ENCODE data around the gene TMX4.

The TMX4 gene

DNA sequence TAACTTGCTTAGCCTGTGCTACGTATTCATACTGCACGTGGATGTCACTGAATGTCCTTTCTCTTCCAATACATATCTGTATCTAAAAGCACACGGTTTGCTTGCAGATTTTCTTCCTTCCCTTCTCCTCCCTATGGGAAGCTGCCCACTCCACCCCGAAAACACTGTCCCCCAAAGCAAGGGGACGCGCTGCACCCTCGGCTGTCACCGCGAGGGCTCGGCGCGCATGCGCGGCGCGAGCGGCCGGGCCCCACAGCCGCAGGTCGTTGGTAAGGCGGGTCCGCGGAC lies 659 bp downstream of the TMX4 start:
- DNase-seq (ENCODE audit: low read depth) = peak; percentile 39

DNA sequence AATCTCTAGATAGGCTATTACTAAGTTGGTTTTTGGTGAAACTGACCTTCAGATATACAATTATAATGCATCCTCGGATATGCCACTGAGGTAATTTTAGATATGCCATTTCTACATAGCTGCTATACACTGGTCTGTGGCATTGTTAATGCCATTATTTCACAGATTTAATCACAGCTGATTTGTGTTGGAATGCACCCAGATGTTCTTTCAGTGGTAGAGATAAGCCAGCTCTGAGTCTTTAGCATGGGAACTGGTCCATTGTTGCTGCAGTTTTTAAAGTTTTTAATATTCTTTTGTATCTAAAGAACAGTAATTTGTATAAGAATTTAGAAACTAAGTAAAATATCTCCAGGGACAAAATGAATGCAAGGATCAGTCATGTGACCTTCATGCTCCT lies 6.8 kb downstream of the TMX4 start:
- DNase-seq (ENCODE audit: low read depth) = no peak

DNA sequence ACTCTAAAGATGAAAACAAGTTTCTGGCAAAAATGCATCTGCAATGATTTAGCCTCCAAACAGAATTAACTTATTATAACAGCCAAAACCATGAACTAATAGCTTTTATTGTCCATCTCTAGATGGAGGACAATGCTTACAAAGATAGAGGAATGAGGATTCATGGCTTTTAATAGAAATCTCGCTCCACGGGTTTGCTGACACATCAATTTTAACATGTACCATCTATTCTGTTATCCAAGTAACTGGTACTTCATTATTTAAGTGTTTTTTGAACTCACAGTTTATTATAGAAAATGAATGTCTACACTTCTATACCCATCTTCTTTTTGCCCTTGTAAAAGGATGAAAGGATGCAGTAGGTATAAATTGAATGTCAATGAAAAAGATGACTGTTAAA lies 10.8 kb downstream of the TMX4 start:
- no peak for DNase-seq (ENCODE audit: low read depth)

DNA sequence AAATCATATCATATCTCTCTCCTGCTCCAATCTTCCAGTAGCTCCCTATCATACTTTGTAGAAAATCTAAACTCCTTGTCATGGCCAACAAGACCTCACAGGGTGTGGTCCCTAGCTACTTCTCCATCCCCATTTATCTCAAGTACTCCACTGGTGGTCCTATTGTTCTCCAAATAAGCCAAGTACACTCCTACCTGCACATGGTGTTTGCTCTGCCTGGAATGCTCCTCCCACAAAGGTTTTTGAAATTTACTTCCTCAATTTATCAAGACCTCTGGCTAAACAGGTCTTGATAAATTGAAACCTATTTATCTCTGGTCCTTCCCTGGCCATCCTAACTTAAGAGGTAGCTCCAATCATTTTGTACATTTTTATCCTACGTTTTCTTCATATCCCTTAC lies 12.1 kb downstream of the TMX4 start:
- no peak for DNase-seq (ENCODE audit: low read depth)

GRCh38 chr20:8005575-8006366 lies 13.8 kb downstream of the TMX4 start:
- no peak for DNase-seq (ENCODE audit: low read depth)

DNA sequence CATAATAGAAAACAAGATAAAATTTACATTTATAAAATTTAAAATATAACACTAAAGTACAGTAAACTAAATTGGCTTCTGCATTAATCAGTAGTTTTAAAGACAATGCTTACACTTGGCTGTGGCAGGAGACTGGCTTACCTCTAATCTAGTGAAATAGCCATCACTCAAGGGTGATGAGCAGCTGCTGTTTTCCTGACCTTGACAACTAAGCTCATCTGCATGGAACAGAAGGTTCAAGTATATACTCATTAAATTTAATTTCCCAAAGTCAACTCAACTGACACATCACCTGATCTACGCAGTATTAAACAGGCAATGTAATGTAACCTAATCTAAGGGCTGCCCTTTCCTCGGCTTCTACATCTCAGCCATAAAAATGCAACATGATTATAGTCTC lies 14.5 kb downstream of the TMX4 start:
- no peak for DNase-seq (ENCODE audit: low read depth)

DNA sequence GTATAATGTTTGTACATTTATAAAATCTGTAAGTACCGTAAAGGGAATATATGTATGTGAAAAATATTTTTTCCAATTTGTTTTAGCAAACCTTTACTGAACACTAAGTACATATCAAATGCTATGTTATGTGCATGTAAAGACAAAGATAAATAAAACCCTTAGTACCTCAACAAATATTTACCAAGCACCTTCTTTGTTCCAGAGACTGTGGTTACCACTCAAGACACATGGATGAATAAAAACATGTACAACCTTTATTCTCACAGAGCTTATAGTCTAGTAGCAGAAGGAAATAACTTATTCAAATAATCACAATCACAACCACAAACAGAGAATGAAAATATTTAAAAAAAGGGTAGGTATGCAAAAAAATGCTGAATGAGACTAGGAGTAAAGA lies 17.5 kb downstream of the TMX4 start:
- no peak for DNase-seq (ENCODE audit: low read depth)

GRCh38 chr20:8000796-8001195 lies 18.8 kb downstream of the TMX4 start:
- no peak for DNase-seq (ENCODE audit: low read depth)

DNA sequence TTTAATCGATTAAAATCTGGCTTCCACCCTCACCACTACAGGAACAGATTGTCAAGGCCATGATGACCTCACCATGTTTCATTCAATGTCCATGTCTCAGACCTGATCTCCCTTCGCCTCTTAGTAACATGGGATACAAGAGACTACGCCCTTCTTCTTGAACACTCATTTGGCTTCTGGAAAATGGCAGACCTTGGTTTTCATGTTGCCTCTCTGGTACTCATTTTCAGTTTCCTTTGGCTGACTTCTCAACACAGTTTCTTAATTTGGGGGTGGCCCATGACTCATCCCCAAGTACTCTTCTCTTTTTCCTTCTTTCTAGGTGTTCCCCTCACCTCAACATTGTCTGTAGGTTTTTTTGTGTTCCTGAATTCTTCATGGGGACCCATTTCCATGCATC lies 22.7 kb downstream of the TMX4 start:
- no peak for DNase-seq (ENCODE audit: low read depth)

- DNase-seq (ENCODE audit: low read depth) = no peak
Observed at GRCh38 chr20:7994809-7995208, 24.8 kb downstream of the TMX4 start.

DNA sequence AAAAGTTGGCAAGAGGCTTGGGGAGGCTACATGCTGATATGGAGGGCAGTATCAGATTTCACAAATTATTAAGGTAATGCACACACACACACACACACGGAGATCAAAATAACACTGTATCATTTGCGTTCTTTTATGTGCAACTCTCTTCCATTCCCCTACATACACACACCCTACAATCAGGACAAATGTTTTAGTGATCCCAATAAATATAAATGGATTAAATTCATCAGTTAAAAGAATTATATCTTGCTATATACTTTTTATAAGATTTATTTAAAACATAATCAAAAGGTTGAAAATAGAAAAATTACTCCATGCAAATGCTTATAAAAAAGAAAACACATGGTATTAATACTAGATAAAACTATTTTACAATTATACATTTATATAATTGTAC lies 25.9 kb downstream of the TMX4 start:
- no peak for DNase-seq (ENCODE audit: low read depth)

GRCh38 chr20:7993238-7993637 lies 26.3 kb downstream of the TMX4 start:
- DNase-seq (ENCODE audit: low read depth) = no peak

DNA sequence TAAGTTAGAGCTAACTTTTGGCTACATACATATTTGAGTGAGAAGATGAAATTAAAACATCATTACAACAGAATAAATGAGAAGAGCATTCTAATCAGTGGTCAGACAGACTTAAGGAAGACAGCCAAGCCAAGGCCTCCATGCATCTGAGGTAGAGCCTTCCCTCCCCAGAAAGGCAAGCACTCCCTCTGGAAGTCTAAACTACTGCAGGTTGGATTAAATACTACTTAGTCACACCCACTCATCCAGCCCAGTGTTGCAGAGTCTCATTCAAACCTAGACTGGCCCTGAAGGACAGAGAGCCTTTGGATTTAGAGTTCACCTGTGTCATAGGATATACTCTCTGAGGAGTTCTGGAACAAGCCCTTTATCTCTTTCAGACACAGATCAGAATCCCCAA lies 29.2 kb downstream of the TMX4 start:
- no peak for DNase-seq (ENCODE audit: low read depth)

- DNase-seq (ENCODE audit: low read depth) = no peak
Observed at GRCh38 chr20:7989379-7989778, 30.2 kb downstream of the TMX4 start.

DNA sequence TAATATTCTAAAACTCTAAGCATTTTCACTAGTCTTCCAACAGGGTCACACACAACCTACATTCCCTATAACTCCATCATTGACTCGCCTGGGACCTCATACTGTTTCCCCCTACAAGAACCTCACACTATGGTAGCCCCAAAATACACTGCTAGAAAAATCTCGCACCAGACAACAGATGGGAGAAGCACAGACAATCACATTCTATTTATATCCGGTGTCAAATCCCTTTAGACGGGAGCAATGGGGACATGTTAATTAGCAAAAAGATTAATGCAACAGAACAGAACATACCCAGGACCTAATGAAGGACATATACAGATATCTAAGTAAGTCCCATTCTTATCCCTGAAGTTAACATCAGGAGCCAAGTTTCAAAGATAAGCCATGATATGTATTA lies 33.6 kb downstream of the TMX4 start:
- no peak for DNase-seq (ENCODE audit: low read depth)

GRCh38 chr20:7984192-7984591 lies 35.4 kb downstream of the TMX4 start:
- DNase-seq (ENCODE audit: low read depth) = no peak

- DNase-seq (ENCODE audit: low read depth) = no peak
Observed at GRCh38 chr20:7981374-7981773, 38.2 kb downstream of the TMX4 start.

DNA sequence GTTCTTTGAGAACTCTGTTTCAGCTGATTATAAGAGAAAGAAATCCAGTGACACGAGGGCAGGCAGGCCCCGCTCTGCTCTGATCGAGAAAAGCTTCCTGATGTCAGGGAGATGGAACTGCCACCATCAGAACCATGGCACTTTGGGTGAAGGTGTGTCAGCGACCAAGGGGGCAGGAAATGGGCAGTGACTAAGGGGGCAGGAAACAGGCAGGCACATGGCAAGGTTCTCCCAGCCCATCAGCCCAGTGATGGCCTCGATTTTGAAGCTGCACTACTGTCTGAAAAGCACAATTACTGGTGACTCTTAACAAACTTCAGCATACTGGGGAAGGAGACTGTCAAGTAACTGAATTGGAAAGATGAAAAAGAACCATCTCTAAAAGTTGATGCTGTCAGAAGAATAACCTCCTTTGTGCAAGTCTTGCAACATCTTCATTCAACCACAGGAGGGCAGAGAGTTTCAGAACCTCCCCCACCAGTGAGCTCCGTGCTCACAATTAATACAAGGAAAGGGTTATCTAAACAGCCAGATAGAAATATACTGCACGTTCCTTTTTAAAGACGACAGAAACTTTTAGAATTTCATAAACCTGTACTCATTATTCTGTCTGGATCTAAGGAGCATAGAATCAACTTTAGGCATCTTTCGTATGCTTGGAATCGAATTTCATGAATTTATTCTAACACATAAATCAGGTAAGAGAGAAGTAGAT lies 39.1 kb downstream of the TMX4 start:
- no peak for DNase-seq (ENCODE audit: low read depth)

- no peak for DNase-seq (ENCODE audit: low read depth)
Observed at GRCh38 chr20:7977709-7978108, 41.9 kb downstream of the TMX4 start.

- no peak for DNase-seq (ENCODE audit: low read depth)
Observed at GRCh38 chr20:7975851-7976414, 43.6 kb downstream of the TMX4 start.

DNA sequence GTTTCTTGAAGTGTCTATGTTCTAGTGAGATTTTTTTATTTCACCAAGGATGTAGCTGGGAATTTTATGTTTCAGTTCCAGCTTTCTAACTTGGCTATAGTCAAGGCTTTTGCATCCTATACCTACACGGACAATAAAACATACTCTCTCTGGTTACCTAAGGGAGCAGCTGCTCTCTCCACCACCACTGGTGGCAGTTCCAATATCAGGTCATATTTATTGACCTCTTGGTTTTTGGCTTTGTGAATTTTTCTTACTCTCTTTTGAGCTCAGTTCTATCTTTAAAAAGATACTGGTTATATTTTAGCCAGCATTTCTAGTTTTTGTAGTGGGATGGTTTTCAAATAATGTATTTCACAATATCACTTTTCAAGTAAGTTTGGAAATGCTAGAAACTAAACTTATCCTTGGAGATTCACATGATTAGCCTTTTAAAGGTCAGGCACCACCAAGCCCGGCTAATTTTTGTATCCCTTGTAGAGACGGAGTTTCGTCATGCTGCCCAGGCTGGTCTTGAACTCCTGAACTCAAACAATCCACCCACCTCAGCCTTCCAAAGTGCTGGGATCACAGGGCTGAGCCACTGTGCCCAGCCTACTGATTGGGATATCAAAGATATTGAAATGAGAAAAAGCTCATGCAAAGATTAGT lies 44.7 kb downstream of the TMX4 start:
- DNase-seq (ENCODE audit: low read depth) = no peak

DNA sequence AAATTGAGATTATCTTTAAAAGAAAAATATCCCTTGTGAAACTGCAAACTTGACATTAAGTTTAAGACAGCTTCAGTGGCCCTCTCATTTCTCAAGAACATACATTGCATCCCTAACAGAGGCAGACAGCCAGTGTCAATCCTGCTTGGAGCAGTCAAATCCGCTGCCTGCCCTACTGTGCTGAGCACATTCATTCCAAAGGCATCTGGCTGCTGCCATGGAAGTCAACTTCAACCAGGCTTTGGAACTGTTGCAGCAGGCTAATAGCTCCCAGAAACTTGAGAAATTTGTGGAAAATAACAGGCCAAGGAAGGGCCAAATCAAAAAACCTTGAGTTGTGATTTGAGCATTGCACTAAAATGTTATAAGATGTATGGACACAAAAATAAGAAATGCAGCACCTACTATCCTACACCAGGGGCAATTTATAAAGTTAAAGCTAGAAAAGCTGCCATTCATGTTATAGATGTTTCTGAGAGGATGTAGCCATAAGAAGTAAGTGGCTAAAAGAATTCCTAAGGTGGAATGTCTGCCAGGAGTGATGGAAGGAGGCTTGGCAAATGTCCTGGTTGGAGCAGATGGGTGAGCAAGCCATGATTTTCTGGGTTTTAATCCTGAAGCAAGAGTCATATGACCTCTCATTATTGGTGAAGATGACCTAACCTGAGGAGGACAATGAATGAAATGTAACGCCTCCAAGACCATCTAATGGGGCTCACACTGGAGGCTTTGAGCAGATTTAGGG lies 47.9 kb downstream of the TMX4 start:
- no peak for DNase-seq (ENCODE audit: low read depth)

Data from stimulated activated CD8-positive, alpha-beta memory T cell treated with anti-CD3 and anti-CD28 coated beads, Interleukin-12 subunit alpha, Interleukin-12 subunit beta, amount 100 ng/mL, for 1 hour (primary cell).